A549 (cell line): ENCODE data around the gene P2RY14. TPM values are rescaled to one million over a fixed set of nuclear protein-coding genes. Genes with fewer than 3 reads are reported as not detected.

Source experiments
- ATAC-seq, 2 experiments: fragments of 200-7000 bp in 1 of 2; fragments of >200 bp in 1 of 2; cut with Nextera tagmentation in 1 of 2; cut with Tn5 transposase in 1 of 2; 3 replicates each; pipeline versions ENCODE4 v1.8.0 to v1.9.1; 2018 to 2020; ENCODE audit warnings: mild to moderate bottlenecking in 1 of 2, moderate library complexity in 1 of 2
- CTCF ChIA-PET: fragments of 300-600 bp; sonication (Branson Sonifier 250); formaldehyde crosslinking; extraction: SDS; loops from one replicate; lab custom pipeline; 2021; ENCODE audit warnings: antibody characterized with exemption, inconsistent platforms; lab: Yijun Ruan, JAX
- POLR2A ChIA-PET: fragments of 350-600 bp; formaldehyde crosslinking; extraction: SDS; loops from one replicate; lab custom pipeline; 2021; ENCODE audit warnings: antibody characterized with exemption, inconsistent platforms; lab: Yijun Ruan, JAX
- DNase-seq, 2 experiments: peaks; one replicate each; pipeline versions ENCODE4 v3.0.0 to v3.0.0-alpha.2; 2011 to 2016; ENCODE audit warnings: low read depth in 1 of 2, low spot score in 1 of 2
- FAIRE-seq: peaks from 2 replicates; lab custom pipeline; 2011; peaks lifted over from hg19 to GRCh38; lab: Jason Lieb, UNC
- H3K27ac ChIP-seq, 2 experiments: fragments of >200 bp; sonication (Bioruptor Twin); formaldehyde crosslinking; 3 replicates each; pipeline ENCODE4 v1.5.1; 2016 to 2017
- H3K4me1 ChIP-seq: fragments of >200 bp; sonication (Bioruptor Twin); formaldehyde crosslinking; 3 replicates; pipeline ENCODE4 v1.6.1; 2016
- H3K4me2 ChIP-seq: fragments of >200 bp; sonication (Bioruptor Twin); formaldehyde crosslinking; 3 replicates; pipeline ENCODE4 v1.6.1; 2016
- H3K4me3 ChIP-seq: fragments of >200 bp; sonication (Bioruptor Twin); formaldehyde crosslinking; 3 replicates; pipeline ENCODE4 v1.5.1; 2016
- H3K9me3 ChIP-seq: fragments of >200 bp; sonication (Bioruptor Twin); formaldehyde crosslinking; 3 replicates; pipeline ENCODE4 v1.6.1; 2016
- BCL3 ChIP-seq: fragments of >200 bp; sonication (Bioruptor Twin); formaldehyde crosslinking; IDR thresholded peaks from 3 replicates; pipeline ENCODE4 v1.6.1; 2016
- BHLHE40 ChIP-seq: IDR thresholded peaks from 2 replicates; pipeline ENCODE4 v1.6.1; 2012; ENCODE audit warnings: low read depth, low read length, inconsistent platforms
- CBX2 ChIP-seq: fragments of 200-600 bp; sonication (generic); IDR thresholded peaks from 2 replicates; pipeline ENCODE4 v1.6.1; 2016; ENCODE audit warnings: low read depth, mild to moderate bottlenecking, borderline replicate concordance
- CBX8 ChIP-seq: fragments of 200-600 bp; sonication (generic); IDR thresholded peaks from 2 replicates; pipeline ENCODE4 v1.6.1; 2016
- CEBPB ChIP-seq, 2 experiments: fragments of >200 bp in 1 of 2; sonication (Bioruptor Twin) in 1 of 2; formaldehyde crosslinking in 1 of 2; IDR thresholded peaks; 2 replicates each; pipeline ENCODE4 v1.6.1; 2012 to 2016
- CTCF ChIP-seq: fragments of >200 bp; sonication (Bioruptor Twin); formaldehyde crosslinking; IDR thresholded peaks from 3 replicates; pipeline ENCODE4 v1.5.1; 2016
- E2F6 ChIP-seq: IDR thresholded peaks from 2 replicates; pipeline ENCODE4 v1.6.1; 2012; ENCODE audit warnings: low read depth, borderline replicate concordance
- EHF ChIP-seq: fragments of 250-450 bp; sonication (Bioruptor Pico); IDR thresholded peaks from 2 replicates; pipeline ENCODE4 v1.5.0; 2020; ENCODE audit warnings: mild to moderate bottlenecking
- EHMT2 ChIP-seq: fragments of 200-600 bp; sonication (generic); IDR thresholded peaks from 2 replicates; pipeline ENCODE4 v1.6.1; 2016; ENCODE audit warnings: antibody characterized with exemption, low read depth, mild to moderate bottlenecking, moderate library complexity
- EP300 ChIP-seq, 2 experiments: fragments of >200 bp; sonication (Bioruptor Twin); formaldehyde crosslinking; IDR thresholded peaks; 2 replicates in 1 of 2; 3 replicates in 1 of 2; pipeline ENCODE4 v1.6.1; 2016 to 2017
- ESRRA ChIP-seq: fragments of 150-350 bp; IDR thresholded peaks from 2 replicates; pipeline ENCODE4 v1.6.1; 2014; ENCODE audit warnings: mild to moderate bottlenecking, low read length, borderline replicate concordance
- FOSL2 ChIP-seq, 2 experiments: fragments of 450-650 bp in 1 of 2; fragments of >200 bp in 1 of 2; sonication (Bioruptor Twin) in 1 of 2; formaldehyde crosslinking; IDR thresholded peaks; 2 replicates each; pipeline versions ENCODE4 v1.5.0 to v1.6.1; 2016 to 2020; ENCODE audit warnings: mild to moderate bottlenecking in 1 of 2, moderate library complexity in 1 of 2
- FOXS1 ChIP-seq: fragments of 250-450 bp; sonication (Bioruptor Pico); IDR thresholded peaks from 2 replicates; pipeline ENCODE4 v1.5.0; 2020; ENCODE audit warnings: mild to moderate bottlenecking, moderate library complexity
- GATA3 ChIP-seq: IDR thresholded peaks from 2 replicates; pipeline ENCODE4 v1.6.1; 2012; ENCODE audit warnings: borderline replicate concordance
- HOXA7 ChIP-seq: fragments of 250-450 bp; sonication (Bioruptor Pico); IDR thresholded peaks from 2 replicates; pipeline ENCODE4 v1.5.0; 2020; ENCODE audit warnings: mild to moderate bottlenecking, moderate library complexity
- HOXB13 ChIP-seq: fragments of 250-450 bp; sonication (Bioruptor Pico); IDR thresholded peaks from 2 replicates; pipeline ENCODE4 v1.5.0; 2020; ENCODE audit warnings: low read depth, mild to moderate bottlenecking, moderate library complexity
- HOXB5 ChIP-seq: fragments of 250-450 bp; sonication (Bioruptor Pico); IDR thresholded peaks from 2 replicates; pipeline ENCODE4 v1.5.0; 2020; ENCODE audit warnings: mild to moderate bottlenecking, moderate library complexity
- JUN ChIP-seq, 2 experiments: fragments of >200 bp; sonication (Bioruptor Twin); formaldehyde crosslinking; IDR thresholded peaks; 2 replicates in 1 of 2; 3 replicates in 1 of 2; pipeline ENCODE4 v1.6.1; 2016 to 2017
- JUNB ChIP-seq: fragments of >200 bp; sonication (Bioruptor Twin); formaldehyde crosslinking; IDR thresholded peaks from 2 replicates; pipeline ENCODE4 v1.6.1; 2016
- KDM5A ChIP-seq: fragments of 200-600 bp; sonication (generic); IDR thresholded peaks from 2 replicates; pipeline ENCODE4 v1.6.1; 2016; ENCODE audit warnings: antibody characterized with exemption, mild to moderate bottlenecking
- MAFK ChIP-seq: fragments of 450-650 bp; IDR thresholded peaks from 2 replicates; pipeline ENCODE4 v1.6.1; 2014; ENCODE audit not compliant: partially characterized antibody
- MAX ChIP-seq: IDR thresholded peaks from 2 replicates; pipeline ENCODE4 v1.6.1; 2012
- MYC ChIP-seq: IDR thresholded peaks from 2 replicates; pipeline ENCODE4 v1.6.1; 2012; ENCODE audit warnings: mild to moderate bottlenecking, inconsistent platforms, low read length, improper control_type of control experiment, borderline replicate concordance
- NFE2L2 ChIP-seq: fragments of 150-350 bp; conservative IDR thresholded peaks from 2 replicates; pipeline ENCODE4 v1.6.1; 2014; ENCODE audit warnings: low read length
- PBX3 ChIP-seq: IDR thresholded peaks from 2 replicates; pipeline ENCODE4 v1.6.1; 2012
- REST ChIP-seq: fragments of 200-600 bp; sonication (generic); IDR thresholded peaks from 2 replicates; pipeline ENCODE4 v1.6.1; 2016; ENCODE audit warnings: antibody characterized with exemption, mild to moderate bottlenecking, moderate library complexity
- SREBF2 ChIP-seq: fragments of 450-650 bp; IDR thresholded peaks from 2 replicates; pipeline ENCODE4 v1.6.1; 2014; ENCODE audit warnings: mild to moderate bottlenecking, moderate library complexity
- TFCP2L1 ChIP-seq: fragments of 250-450 bp; sonication (Bioruptor Pico); IDR thresholded peaks from 2 replicates; pipeline ENCODE4 v1.5.0; 2021; ENCODE audit warnings: mild to moderate bottlenecking
- ZC3H11A ChIP-seq: fragments of 450-650 bp; IDR thresholded peaks from 2 replicates; pipeline ENCODE4 v1.6.1; 2014; ENCODE audit warnings: antibody characterized with exemption, mild to moderate bottlenecking
- ZFP36 ChIP-seq: fragments of 450-650 bp; IDR thresholded peaks from 2 replicates; pipeline ENCODE4 v1.6.1; 2014; ENCODE audit warnings: borderline replicate concordance; ENCODE audit not compliant: partially characterized antibody
- ZSCAN20 ChIP-seq: fragments of 250-450 bp; sonication (Bioruptor Pico); IDR thresholded peaks from 2 replicates; pipeline ENCODE4 v1.8.0; 2022; ENCODE audit warnings: mild to moderate bottlenecking, moderate library complexity
- WGBS: methylation state at CpG from one replicate; pipeline ENCODE4 v1.1.6; 2017; ENCODE audit errors: missing lambda C conversion rate; 5-methylcytosine and 5-hydroxymethylcytosine counted together
- polyA plus RNA-seq, 4 experiments: library from polyadenylated mRNA; depleted of rRNA in 3 of 4; stranded (reverse); fragments of >200 nt; fragmentation: RNase III in 1 of 4; extraction: RNeasy Plus Mini Kit Qiagen cat#74134 plus additional on column Dnase treatment in 1 of 4; gene quantifications; 2 replicates in 3 of 4; 3 replicates in 1 of 4; pipeline ENCODE4 v1.2.3, GENCODE V29; 2011 to 2017

P2RY14 gene
- polyA plus RNA-seq, 2 of the 4 experiments (the other 2 are of a cell fraction) = not detected

- ChIA-PET POLR2A (no interaction called here), CTCF (interaction anchor here (0.6 to 9.7 kb wide), 27 partner anchors 9 to 247 kb away, joined by 3 to 136 read pairs (median 8); partner anchors contain the start of gene P2RY14)
- H3K4me1 ChIP-seq = peaks cover 37% of the 10 kb centered on the region
- no peaks in the 10 kb centered on the region for H3K9me3 ChIP-seq
- WGBS = 82% methylated on average over 5 of the region's 5 CpGs
- no peak for TF ChIP-seq ZSCAN20 (CRISPR knock-in tag)
- TF ChIP-seq NFE2L2 = no peak
- no peak for TF ChIP-seq EHMT2
- TF ChIP-seq CBX2 = no peak
- no peak for TF ChIP-seq BCL3
- no peak for TF ChIP-seq CBX8
- no peak for TF ChIP-seq TFCP2L1 (CRISPR knock-in tag)
- FAIRE-seq = no peak
- peak overlapping the region; percentile 50 for H3K4me2 ChIP-seq
- no peak for ATAC-seq
- no peak for DNase-seq
- H3K27ac ChIP-seq = peak overlapping the region; percentile 52 to 66
- H3K4me3 ChIP-seq = no peak overlapping the region
Measured at GRCh38 chr3:151226825-151227224, 51.5 kb downstream of the P2RY14 start.

GRCh38 chr3:151226088-151226563 is 52.2 kb downstream of the P2RY14 start:
- ChIA-PET POLR2A (no interaction called here), CTCF (interaction anchor here (1.2 to 9.7 kb wide), 16 partner anchors 8 to 101 kb away, joined by 3 to 136 read pairs (median 12); partner anchors contain the start of gene P2RY14)
- Histone ChIP-seq H3K27ac (peak overlapping the region; percentile 52 to 68), H3K9me3 (no peaks in the 10 kb centered on the region), H3K4me1 (peaks cover 37% of the 10 kb centered on the region), H3K4me3 (no peak overlapping the region), H3K4me2 (peak overlapping the region; percentile 50)
- peak in 1 of 2 experiments; percentile 66 for DNase-seq
- FAIRE-seq = no peak
- peak; percentile 37 to 41; a peak in 3 of 6 replicates for ATAC-seq
- 27% methylated on average over 4 of the region's 4 CpGs for WGBS
- TF ChIP-seq MAFK (no peak), REST (no peak), KDM5A (no peak), EP300 (IDR thresholded peaks at IDR 0.05) (peak; percentile 51 to 71; a peak in 3 of 5 replicates), ZC3H11A (no peak), HOXA7 (CRISPR knock-in tag) (no peak), MAX (no peak), EHF (CRISPR knock-in tag) (no peak), FOSL2 (IDR thresholded peaks at IDR 0.05) (no peak), FOSL2 (CRISPR knock-in tag; IDR thresholded peaks at IDR 0.05) (peak; percentile 63), CEBPB (IDR thresholded peaks at IDR 0.05) (peak; percentile 63 to 83; a peak in 3 of 4 replicates), PBX3 (0 out of 2 replicates have a peak, but pooled peaks have one; percentile 11), FOXS1 (CRISPR knock-in tag) (no peak), MYC (no peak), SREBF2 (no peak), JUNB (peak; percentile 88), ZFP36 (no peak), NFE2L2 (no peak), JUN (IDR thresholded peaks at IDR 0.05) (peak in 1 of 2 experiments; percentile 56; a peak in 3 of 5 replicates), CTCF (no peak), BHLHE40 (no peak), E2F6 (no peak), HOXB5 (CRISPR knock-in tag) (peak; percentile 87), ESRRA (no peak), HOXB13 (CRISPR knock-in tag) (no peak), GATA3 (peak; percentile 62; the same call in 1 of the 2 replicates)
